ENCODE results near the gene MIPOL1.

- TF ChIP-seq GATA2 (IDR thresholded peaks at IDR 0.05; ENCODE audit: low read depth, low read length) (no peak), GATA3 (IDR thresholded peaks at IDR 0.05; ENCODE audit: low read depth, low read length) (no peak)
These were observed 2.4 kb upstream of the MIPOL1 start for GRCh38 chr14:37195327-37195726.
